Measurements from ENCODE around the gene SDK1. TPM values are rescaled to one million over a fixed set of nuclear protein-coding genes. Genes with fewer than 3 reads are reported as not detected.

The SDK1 gene
- total RNA-seq, 1 donor from 2014 or later, result 37.6 TPM

GRCh38 chr7:4178916-4179687 lies 878.0 kb downstream of the SDK1 start:
- H3K27ac Mint-ChIP-seq, result no peak overlapping the region
- H3K4me1 Mint-ChIP-seq (ENCODE audit: low read depth), result no peaks in the 10 kb centered on the region
- no peaks in the 10 kb centered on the region for H3K27me3 Mint-ChIP-seq
- H3K9me3 Mint-ChIP-seq (ENCODE audit: low read depth), result no peaks in the 10 kb centered on the region
- no peak overlapping the region for H3K4me3 Mint-ChIP-seq (ENCODE audit: low read depth)
- H3K36me3 Mint-ChIP-seq (ENCODE audit: insufficient read depth), result peaks cover 18% of the 10 kb centered on the region
- TF ChIP-seq, protein P1, sequence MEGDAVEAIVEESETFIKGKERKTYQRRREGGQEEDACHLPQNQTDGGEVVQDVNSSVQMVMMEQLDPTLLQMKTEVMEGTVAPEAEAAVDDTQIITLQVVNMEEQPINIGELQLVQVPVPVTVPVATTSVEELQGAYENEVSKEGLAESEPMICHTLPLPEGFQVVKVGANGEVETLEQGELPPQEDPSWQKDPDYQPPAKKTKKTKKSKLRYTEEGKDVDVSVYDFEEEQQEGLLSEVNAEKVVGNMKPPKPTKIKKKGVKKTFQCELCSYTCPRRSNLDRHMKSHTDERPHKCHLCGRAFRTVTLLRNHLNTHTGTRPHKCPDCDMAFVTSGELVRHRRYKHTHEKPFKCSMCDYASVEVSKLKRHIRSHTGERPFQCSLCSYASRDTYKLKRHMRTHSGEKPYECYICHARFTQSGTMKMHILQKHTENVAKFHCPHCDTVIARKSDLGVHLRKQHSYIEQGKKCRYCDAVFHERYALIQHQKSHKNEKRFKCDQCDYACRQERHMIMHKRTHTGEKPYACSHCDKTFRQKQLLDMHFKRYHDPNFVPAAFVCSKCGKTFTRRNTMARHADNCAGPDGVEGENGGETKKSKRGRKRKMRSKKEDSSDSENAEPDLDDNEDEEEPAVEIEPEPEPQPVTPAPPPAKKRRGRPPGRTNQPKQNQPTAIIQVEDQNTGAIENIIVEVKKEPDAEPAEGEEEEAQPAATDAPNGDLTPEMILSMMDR (IDR thresholded peaks at IDR 0.05; ENCODE audit: unreplicated experiment), result no peak
- DNase-seq (ENCODE audit: low spot score, unreplicated experiment), result no peak

- Mint-ChIP-seq H3K36me3 (ENCODE audit: insufficient read depth) (peaks cover 18% of the 10 kb centered on the region), H3K4me1 (ENCODE audit: low read depth) (no peaks in the 10 kb centered on the region), H3K9me3 (ENCODE audit: low read depth) (no peaks in the 10 kb centered on the region), H3K4me3 (ENCODE audit: low read depth) (no peak overlapping the region), H3K27ac (no peak overlapping the region), H3K27me3 (no peaks in the 10 kb centered on the region)
- DNase-seq (ENCODE audit: low spot score, unreplicated experiment), result no peak
- TF ChIP-seq, protein P1 (IDR thresholded peaks at IDR 0.05; ENCODE audit: unreplicated experiment), result no peak
Measured at GRCh38 chr7:4179688-4180380, 878.8 kb downstream of the SDK1 start.

GRCh38 chr7:4181446-4181845 lies 880.4 kb downstream of the SDK1 start:
- TF ChIP-seq, protein P1 (IDR thresholded peaks at IDR 0.05; ENCODE audit: unreplicated experiment), result no peak
- DNase-seq (ENCODE audit: low spot score, unreplicated experiment), result no peak
- Mint-ChIP-seq H3K9me3 (ENCODE audit: low read depth) (no peaks in the 10 kb centered on the region), H3K27me3 (no peaks in the 10 kb centered on the region), H3K36me3 (ENCODE audit: insufficient read depth) (peaks cover 18% of the 10 kb centered on the region), H3K27ac (no peak overlapping the region), H3K4me3 (ENCODE audit: low read depth) (no peak overlapping the region), H3K4me1 (ENCODE audit: low read depth) (no peaks in the 10 kb centered on the region)

DNA sequence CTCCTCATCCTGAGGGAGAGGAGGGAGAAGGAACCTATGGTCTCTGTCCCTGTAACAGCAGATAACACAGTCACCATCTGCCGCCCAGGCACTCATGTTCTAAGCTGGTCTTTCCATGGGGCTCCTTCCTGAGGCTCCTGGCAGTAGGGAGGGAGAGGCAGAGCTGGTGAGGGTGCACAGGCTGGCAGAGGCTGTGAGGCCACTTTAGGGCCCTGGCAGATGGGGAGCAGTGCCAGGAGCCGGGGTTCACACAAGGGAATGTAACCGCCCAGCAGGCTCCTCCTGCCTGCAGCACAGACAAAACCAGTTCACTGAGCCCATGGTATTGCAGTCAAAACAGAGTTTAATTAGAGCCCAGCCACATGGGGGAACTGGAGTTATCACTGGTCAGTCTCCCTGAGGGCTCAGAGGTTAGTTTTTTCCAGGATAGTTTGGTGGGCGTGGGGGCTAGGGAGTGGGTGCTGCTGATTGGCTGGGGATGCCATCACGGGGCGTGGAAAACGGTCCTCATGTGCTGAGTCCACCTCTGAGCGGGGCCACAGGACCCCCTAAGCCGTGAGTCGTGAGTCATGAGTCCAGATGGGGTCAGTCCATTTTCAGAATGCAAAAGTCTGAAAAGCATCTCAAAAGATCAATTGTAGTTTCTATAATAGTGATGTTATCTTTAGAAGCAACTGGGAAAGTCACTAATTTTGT lies 881.7 kb downstream of the SDK1 start:
- TF ChIP-seq, protein P1 (IDR thresholded peaks at IDR 0.05; ENCODE audit: unreplicated experiment), result no peak
- H3K27ac Mint-ChIP-seq, result no peak overlapping the region
- DNase-seq (ENCODE audit: low spot score, unreplicated experiment), result no peak
- no peaks in the 10 kb centered on the region for H3K9me3 Mint-ChIP-seq (ENCODE audit: low read depth)
- H3K36me3 Mint-ChIP-seq (ENCODE audit: insufficient read depth), result peaks cover 11% of the 10 kb centered on the region
- H3K4me3 Mint-ChIP-seq (ENCODE audit: low read depth), result no peak overlapping the region
- no peaks in the 10 kb centered on the region for H3K27me3 Mint-ChIP-seq
- H3K4me1 Mint-ChIP-seq (ENCODE audit: low read depth), result no peaks in the 10 kb centered on the region

DNA sequence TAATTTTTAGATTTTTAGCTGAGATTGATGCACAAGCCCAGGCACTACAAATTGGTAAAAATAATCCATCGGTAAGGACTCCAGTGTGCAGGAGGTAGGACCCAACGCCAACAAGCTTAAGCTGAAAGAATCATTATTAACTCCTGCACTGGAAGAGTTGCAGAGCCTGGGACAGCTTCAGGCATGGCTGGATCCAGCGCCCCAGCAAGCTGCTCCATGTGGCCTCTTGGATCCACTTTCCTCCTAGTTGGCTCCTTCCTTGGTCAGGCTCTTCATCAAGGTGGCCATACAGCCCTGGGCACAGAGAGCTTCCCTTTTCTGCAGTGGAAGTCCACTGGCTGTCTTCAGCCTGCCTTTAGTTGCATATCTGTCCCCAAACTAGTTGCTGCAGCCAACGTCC lies 883.6 kb downstream of the SDK1 start:
- no peak overlapping the region for H3K4me3 Mint-ChIP-seq (ENCODE audit: low read depth)
- TF ChIP-seq, protein P1 (IDR thresholded peaks at IDR 0.05; ENCODE audit: unreplicated experiment), result no peak
- H3K27ac Mint-ChIP-seq, result no peak overlapping the region
- DNase-seq (ENCODE audit: low spot score, unreplicated experiment), result no peak
- H3K4me1 Mint-ChIP-seq (ENCODE audit: low read depth), result peaks cover 8% of the 10 kb centered on the region
- H3K9me3 Mint-ChIP-seq (ENCODE audit: low read depth), result no peaks in the 10 kb centered on the region
- peaks cover 9% of the 10 kb centered on the region for H3K36me3 Mint-ChIP-seq (ENCODE audit: insufficient read depth)
- H3K27me3 Mint-ChIP-seq, result no peaks in the 10 kb centered on the region
